ENCODE measurements around the gene OR10H5. TPM values are rescaled to one million over a fixed set of nuclear protein-coding genes. Genes with fewer than 3 reads are reported as not detected.
"Not testable (repeated sequence)": the region's sequence is repeated elsewhere in the genome, so short reads cannot be mapped to it uniquely, and the experiment has no call there.

OR10H5 gene
- total and polyA plus RNA-seq, 10 of the 15 experiments (the other 5 are each of a cell fraction or from before 2014, with no cell fraction given) = not detected

GRCh38 chr19:15769586-15769985 is 17.9 kb upstream of the OR10H5 start:
- CTCF ChIA-PET = no interaction called here
- Histone ChIP-seq H4K20me1 (ENCODE audit: control insufficient read depth, insufficient read depth) (no peaks in the 10 kb centered on the region), H3K4me3 (no peak overlapping the region), H3K9ac (ENCODE audit: control insufficient read depth, insufficient read depth, low read length) (no peak overlapping the region), H2AFZ (ENCODE audit: control insufficient read depth, low read depth, low read length) (no peak overlapping the region), H3K36me3 (ENCODE audit: control insufficient read depth in 2 of 2, insufficient read depth in 2 of 2, low read length in 1 of 2) (no peaks in the 10 kb centered on the region), H3K79me2 (ENCODE audit: control insufficient read depth, insufficient read depth, low read length) (no peaks in the 10 kb centered on the region), H3K4me1 (ENCODE audit: control insufficient read depth, insufficient read depth, low read length) (no peaks in the 10 kb centered on the region), H3K9me3 (replicated peaks; ENCODE audit: control insufficient read depth, insufficient read depth, low read length) (no peaks in the 10 kb centered on the region), H3K27me3 (replicated peaks in 1 of 2; ENCODE audit: control insufficient read depth in 2 of 2, insufficient read depth in 2 of 2, low read length in 1 of 2) (no peaks in the 10 kb centered on the region), H3K4me2 (ENCODE audit: control insufficient read depth, insufficient read depth) (no peak overlapping the region), H3K27ac (ENCODE audit: control insufficient read depth, insufficient read depth) (no peak overlapping the region)
- FAIRE-seq = no peak
- intact Hi-C loops (cut with micrococcal nuclease; ENCODE audit: unreplicated experiment) = no loop called here
- SMC1A ChIA-PET (ENCODE audit: uncharacterized antibody, unreplicated experiment) = no interaction called here
- no peak for TF ChIP-seq RELA (IDR thresholded peaks at IDR 0.05; ENCODE audit: borderline replicate concordance, partially characterized antibody)
- no peak for TF ChIP-seq EP300 (IDR thresholded peaks at IDR 0.05; ENCODE audit: borderline replicate concordance in 1 of 2, control insufficient read depth in 1 of 2, low read depth in 2 of 2, low read length in 2 of 2)
- peak; percentile 78 for TF ChIP-seq REST (IDR thresholded peaks at IDR 0.05; ENCODE audit: low read depth, low read length)
- TF ChIP-seq E4F1 (IDR thresholded peaks at IDR 0.05; ENCODE audit: borderline replicate concordance, partially characterized antibody) = no peak
- no peak for TF ChIP-seq SMC3 (IDR thresholded peaks at IDR 0.05; ENCODE audit: borderline replicate concordance, low read length)
- no peak for TF ChIP-seq JUNB (IDR thresholded peaks at IDR 0.05)
- TF ChIP-seq RB1 (IDR thresholded peaks at IDR 0.05; ENCODE audit: borderline replicate concordance) = no peak
- no peak for TF ChIP-seq BCLAF1 (IDR thresholded peaks at IDR 0.05)
- BruUV-seq (replicated peaks) = no TSS peak
- 44% methylated on average over 6 of the region's 6 CpGs for WGBS (ENCODE audit: insufficient coverage, insufficient replicate concordance, low lambda C conversion rate, missing lambda C conversion rate)
- RAD21 ChIA-PET (ENCODE audit: unreplicated experiment) = no interaction called here
- POLR2A ChIA-PET = no interaction called here
- in situ Hi-C loops (cut with MboI) = no loop called here
- no peak for DNase-seq (ENCODE audit: low read depth, low spot score)
- no peak for ATAC-seq

- H3K9ac ChIP-seq (ENCODE audit: control insufficient read depth, insufficient read depth, low read length); H3K4me2 ChIP-seq (ENCODE audit: control insufficient read depth, insufficient read depth); H3K4me3 ChIP-seq; H3K27ac ChIP-seq (ENCODE audit: control insufficient read depth, insufficient read depth); H3K27me3 ChIP-seq (replicated peaks in 1 of 2; ENCODE audit: control insufficient read depth in 2 of 2, insufficient read depth in 2 of 2, low read length in 1 of 2); SMC1A ChIA-PET (ENCODE audit: uncharacterized antibody, unreplicated experiment); DNase-seq (ENCODE audit: low read depth, low spot score); H3K4me1 ChIP-seq (ENCODE audit: control insufficient read depth, insufficient read depth, low read length); RAD21 ChIA-PET (ENCODE audit: unreplicated experiment); intact Hi-C loops (cut with micrococcal nuclease; ENCODE audit: unreplicated experiment); ATAC-seq; FAIRE-seq; H4K20me1 ChIP-seq (ENCODE audit: control insufficient read depth, insufficient read depth); POLR2A ChIA-PET; in situ Hi-C loops (cut with MboI); BruUV-seq (replicated peaks); H3K9me3 ChIP-seq (replicated peaks; ENCODE audit: control insufficient read depth, insufficient read depth, low read length); H3K79me2 ChIP-seq (ENCODE audit: control insufficient read depth, insufficient read depth, low read length); H3K36me3 ChIP-seq (ENCODE audit: control insufficient read depth in 2 of 2, insufficient read depth in 2 of 2, low read length in 1 of 2); H2AFZ ChIP-seq (ENCODE audit: control insufficient read depth, low read depth, low read length): not testable (repeated sequence)
- WGBS (ENCODE audit: insufficient coverage, insufficient replicate concordance, low lambda C conversion rate, missing lambda C conversion rate) = 36% methylated on average over 3 of the region's 3 CpGs
- CTCF ChIA-PET = interaction anchor here (0.6 kb wide), 1 partner anchor 57 kb away, joined by 3 read pairs; no protein-coding TSS in a partner anchor
These were observed 13.3 kb upstream of the OR10H5 start for GRCh38 chr19:15774159-15774558.
